ENCODE measurements around the gene TBC1D9.
"Not testable (repeated sequence)": the region's sequence is repeated elsewhere in the genome, so short reads cannot be mapped to it uniquely, and the experiment has no call there.

Gene TBC1D9

DNA sequence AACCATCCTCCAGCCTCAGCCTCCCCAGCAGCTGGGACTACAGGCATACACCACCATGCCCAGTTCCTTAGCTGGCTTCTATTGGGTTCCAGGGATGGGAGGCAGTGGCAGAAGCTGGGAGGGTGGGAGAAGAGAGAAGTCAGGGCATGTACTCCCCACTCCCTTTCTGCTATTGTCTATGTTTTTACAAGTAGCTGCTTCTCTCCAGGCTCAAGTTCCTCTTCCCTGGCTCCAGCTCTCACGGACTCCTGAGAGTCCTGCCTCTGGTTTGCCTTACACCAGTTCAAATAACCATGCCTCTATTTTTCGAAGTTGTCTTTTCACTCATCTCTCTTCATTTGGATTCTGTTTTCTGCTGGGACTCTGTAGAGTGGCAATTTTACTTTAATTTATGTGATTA lies 2.9 kb downstream of the TBC1D9 start:
- DNase-seq (ENCODE audit: low spot score): no peak

DNA sequence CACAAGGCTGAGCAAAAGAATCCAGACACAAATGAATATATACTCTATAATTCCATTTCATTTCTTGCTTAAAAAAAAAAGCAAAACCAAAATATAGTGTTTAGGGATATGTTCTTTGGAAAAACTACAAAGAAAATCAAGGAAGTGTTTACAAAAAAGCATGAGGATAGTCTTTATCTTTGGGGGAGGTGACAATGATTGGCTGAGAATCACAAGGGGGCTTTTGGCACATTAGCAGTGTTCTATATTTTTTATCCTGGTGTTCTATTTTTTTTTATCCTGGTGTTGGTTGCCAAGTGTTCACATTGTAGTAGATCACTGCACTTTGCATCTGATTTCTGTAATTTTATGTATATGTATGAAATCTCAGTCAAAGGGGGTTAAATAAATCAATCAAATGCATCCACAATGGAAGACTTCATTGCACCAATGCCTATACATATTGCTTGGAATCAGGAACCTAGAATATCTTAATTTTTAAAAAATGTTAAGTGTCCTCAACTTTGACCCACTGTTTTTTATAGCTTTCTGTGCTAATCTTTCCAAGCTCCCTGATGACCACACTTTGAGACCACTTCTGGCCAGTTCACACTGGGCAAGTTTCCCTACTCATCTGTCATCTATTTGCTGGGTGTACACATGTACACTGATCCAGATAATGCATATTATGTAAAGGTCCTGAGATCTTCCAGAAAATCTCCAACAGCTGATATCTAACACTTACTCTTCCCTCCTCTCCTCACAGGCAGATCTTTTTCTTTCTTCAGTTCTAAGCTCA lies 3.7 kb downstream of the TBC1D9 start:
- no peak for DNase-seq (ENCODE audit: low spot score)

DNA sequence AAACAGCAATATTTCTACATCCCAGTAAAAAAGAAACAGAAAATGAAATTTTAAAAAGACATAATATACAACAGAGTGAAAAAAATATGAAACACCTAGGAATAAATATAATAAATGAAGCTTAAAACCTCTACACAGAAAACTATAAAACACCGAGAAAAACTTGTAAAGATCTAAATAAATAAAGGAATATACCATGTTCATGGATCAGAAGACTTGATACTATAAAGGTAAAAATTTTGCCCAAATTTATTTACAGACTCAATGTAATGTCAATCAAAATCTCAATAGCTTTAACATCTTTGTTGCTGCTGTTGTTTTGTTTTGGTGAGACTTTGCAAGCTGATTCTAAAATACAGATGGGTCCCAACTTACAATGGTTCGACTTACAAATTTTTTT lies 5.7 kb downstream of the TBC1D9 start:
- no peak for DNase-seq (ENCODE audit: low spot score)

DNA sequence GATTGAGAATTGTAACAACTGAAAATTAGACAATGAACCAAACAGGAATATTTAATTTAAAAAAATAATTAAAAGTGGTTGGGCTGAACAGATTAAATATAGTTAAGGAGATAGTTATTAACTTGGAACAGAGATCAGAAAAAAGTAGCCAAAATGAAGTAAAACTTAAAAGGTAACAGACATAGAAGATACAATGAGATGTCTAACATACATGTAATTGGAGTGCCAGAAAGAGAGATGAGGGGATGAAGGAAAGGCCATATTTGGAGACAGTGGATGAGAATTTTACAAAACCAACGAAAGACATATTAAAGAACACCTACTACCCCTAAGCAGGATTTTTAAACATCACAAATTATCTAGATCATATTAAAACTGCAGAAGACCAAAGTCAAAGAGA lies 8.0 kb downstream of the TBC1D9 start:
- no peak for DNase-seq (ENCODE audit: low spot score)

DNA sequence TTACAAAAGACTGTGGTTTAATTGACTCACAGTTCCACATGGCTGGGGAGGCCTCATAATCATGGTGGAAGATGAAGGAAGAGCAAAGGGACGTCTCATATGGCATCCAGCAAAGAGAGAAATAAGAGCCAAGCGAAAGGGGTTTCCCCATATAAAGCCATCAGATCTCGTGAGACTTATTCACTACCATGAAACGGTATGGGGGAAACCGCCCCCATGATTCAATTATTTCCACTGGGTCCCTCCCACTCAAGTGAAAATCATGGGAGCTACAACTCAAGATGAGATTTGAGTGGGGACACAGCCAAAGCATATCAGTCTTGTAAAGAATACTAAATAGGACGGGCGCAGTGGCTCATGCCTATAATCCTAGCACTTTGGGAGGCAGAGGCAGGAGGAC lies 9.6 kb downstream of the TBC1D9 start:
- DNase-seq (ENCODE audit: low spot score): not testable (repeated sequence)

DNA sequence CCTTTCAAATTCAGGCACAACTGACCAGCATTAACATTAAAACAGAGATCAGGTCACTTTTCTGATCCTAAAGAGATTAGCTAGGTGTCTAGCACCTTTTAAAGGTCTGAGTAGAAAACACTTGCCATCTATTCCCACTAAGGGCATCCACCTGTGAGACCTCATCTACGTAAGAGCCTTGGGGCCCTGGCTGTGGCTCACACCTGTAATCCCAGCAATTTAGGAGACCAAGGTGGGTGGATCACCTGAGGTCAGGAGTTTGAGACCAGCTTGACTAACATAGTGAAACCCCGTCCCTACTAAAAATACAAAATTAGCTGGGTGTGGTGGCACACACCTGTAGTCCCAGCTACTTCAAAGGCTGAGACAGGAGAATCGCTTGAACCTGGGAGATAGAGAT lies 11.8 kb downstream of the TBC1D9 start:
- DNase-seq (ENCODE audit: low spot score): no peak

DNA sequence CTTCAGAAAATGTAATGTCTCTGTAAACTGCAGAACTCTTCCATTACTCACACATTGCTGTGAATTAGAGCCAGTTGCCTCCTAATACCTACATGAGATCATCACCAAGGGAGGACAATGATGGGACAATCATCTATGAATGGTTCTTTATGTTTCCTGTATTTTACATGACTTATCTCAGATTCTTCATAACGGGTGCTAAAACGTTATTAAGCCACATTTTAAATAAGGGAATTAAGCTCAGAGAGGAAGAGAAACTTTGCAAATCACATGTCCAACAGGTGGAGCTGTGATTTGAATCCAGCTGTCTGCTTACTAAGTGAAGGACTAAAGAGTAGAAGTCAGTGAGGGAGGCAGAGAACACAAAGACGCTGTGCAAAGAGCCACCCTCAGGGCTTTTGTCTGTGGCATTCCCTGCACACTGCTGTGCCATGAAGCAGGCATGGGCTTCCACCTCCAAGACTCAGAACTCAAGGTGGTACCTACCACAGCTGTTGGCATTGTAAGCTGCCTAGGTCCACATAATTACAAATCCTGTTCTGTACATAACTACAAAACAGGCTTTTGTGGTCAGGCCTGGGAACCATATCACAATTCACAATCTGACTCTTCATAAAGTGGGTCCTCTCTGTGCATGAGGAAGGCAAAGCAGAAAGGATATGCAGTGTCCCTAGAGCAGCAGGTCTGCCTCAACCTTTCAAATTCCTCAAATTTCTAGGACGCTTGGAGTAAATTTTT lies 12.8 kb downstream of the TBC1D9 start:
- DNase-seq (ENCODE audit: low spot score): no peak

DNA sequence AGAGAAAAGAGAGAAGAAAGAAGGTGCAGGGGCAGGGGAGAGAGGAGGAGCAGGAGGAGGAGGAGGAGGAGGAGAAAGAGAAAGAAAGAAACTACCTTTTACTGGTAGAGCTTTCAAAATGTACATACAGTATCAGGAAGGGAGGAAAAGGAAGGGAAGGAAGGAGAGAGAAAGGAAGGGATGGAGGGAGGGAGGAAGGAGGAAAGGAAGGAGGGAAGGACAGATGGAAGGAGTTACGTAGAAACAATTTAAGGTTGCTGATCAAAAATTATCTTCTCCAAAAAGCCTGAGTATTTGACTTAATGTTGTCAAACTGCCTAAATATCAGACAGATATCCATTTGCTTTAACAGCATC lies 13.4 kb downstream of the TBC1D9 start:
- DNase-seq (ENCODE audit: low spot score): no peak

DNA sequence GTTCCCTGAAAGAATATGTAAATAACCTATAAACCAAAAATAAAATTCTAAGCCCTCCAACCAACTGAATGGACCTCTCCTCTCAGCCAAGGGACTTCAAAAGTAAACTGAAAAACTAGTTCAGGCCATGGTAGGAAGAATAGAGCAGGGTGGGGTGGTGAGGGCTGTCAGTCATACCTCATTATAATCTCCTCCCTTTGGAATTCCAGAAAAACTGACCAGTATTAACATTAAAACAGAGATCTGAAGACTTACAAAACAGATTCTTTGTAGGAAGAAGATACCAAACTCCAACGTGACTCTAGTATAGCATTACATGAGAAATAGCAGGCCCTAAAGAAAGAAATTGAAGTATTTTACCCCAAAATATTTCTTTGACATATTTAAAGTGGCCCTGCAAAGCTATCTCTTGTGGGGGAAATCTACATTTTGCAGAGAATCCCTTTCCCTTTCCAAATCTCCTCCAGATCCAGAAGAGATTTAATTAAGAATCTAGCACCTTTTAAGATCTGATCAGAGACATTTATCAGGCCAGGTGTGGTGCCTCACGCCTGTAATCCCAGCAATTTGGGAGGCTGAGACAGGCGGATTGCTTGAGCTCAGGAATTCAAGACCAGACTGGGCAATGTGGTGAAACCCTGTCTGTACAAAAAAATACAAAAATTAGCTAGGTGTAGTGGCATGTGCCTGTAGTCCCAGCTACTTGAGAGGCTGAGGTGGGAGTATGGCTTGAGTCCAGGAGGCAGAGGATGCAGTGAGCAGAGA lies 15.1 kb downstream of the TBC1D9 start:
- DNase-seq (ENCODE audit: low spot score): no peak

DNA sequence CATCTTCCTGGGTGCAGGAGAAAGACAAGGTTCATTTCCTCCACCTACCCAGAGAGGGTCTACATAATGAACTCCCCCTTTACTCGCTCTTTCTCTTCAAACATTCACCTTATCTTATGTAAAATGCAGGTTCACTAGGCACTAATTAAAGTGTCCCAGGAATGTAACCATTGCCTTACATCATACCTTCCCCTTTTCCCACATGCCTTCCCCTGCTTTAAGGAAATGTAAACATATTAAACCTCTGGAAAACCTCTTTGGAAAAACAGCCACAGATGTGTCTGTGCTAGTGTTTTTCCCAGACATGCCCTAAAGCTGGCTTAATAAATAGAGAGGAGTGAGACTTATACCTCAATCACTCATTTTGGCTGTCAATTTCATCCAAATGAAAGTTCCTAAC lies 15.8 kb downstream of the TBC1D9 start:
- DNase-seq (ENCODE audit: low spot score): no peak

DNA sequence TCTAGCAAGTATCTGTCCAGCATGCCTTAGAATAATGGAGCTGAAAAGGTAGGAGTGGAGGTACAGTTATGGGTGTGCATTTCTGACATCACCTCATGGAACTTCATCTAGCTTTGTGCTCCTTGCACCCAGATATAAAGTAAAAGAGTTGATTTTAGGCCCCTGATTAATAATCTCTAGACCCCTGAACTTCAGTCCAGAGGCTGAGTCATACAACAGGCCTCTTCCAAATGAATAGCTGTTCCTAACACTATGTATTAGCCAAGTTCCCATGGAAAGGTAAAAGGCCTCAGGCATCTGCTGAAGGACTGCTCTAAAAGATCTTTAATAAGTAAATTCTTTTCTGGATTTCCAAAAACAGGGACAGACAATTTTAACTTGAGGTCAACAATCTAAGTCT lies 16.2 kb downstream of the TBC1D9 start:
- no peak for DNase-seq (ENCODE audit: low spot score)

DNA sequence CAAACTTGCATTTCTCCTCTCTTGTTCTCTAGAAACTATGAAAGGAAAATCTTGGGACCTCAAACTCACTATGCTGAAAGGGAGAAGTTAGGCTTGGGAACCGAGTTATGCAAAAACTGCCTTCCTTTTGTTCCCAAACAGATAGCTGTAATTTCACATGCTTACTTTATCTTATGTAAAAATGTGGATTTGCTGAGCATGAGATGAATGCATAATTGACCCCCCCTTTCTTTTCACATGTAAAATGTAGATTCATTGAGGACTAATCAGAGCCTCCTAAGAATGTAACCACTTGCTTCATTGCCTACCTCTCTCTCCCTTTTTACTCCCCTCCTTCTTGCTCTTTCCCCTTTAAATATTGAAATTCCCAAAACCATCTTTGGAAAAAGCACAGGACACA lies 18.0 kb downstream of the TBC1D9 start:
- no peak for DNase-seq (ENCODE audit: low spot score)

DNA sequence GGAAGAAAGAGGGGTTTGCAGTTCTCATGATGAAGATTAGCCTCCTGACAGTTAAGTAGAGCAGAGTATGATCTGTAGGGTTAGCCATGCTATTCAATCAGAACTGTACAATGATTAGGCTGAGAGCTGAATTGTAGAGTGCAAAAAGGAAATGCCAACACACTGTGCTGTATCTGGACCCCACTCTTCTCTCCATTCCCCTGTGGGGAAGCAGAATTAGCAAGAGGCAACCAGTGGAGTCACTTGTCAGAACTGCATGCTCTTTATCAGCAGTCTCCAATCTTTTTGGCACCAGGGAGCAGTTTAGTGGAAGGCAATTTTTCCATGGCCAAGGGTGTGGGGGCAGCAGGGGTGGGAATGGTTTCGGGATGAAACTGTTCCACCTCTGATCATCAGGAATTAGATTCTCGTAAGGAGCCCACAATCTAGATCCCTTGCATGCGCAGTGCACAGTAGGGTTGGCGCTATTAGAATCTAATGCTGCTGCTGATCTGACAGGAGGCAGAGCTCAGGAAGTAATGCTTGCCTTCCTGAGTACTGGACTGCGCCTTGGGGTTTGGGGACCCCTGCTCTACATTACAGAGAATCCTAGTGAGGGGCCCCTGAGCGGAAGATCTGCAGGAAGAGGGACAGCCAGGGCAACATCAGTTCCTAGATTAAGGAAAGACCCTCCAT lies 19.4 kb downstream of the TBC1D9 start:
- DNase-seq (ENCODE audit: low spot score): no peak

DNA sequence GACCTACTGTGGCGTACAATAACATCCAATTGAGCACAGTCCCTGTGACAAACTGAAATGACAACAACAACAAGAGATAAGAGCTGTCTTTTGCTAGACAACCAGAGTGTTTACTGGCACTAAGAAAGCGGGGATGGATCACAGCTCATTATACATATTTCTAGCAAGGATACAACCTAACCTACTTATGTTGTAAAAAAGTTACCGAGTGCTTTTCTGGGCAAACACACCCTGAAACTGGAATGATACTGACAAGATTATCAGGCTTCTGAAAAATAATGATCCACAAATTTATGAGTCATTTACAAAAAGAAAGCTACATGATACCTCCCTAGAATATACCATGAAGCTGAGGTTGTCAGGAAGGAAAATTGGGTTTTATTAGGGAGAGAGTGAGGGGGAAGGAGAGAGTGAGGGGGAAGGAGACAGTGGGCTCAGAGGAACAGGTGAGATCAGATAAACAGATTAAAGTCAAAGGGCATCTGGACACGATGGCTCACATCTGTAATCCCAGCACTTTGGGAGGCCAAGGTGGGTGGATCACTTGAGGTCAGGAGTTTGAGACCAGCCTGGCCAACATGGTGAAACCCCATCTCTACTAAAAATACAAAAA lies 20.3 kb downstream of the TBC1D9 start:
- DNase-seq (ENCODE audit: low spot score): no peak

DNA sequence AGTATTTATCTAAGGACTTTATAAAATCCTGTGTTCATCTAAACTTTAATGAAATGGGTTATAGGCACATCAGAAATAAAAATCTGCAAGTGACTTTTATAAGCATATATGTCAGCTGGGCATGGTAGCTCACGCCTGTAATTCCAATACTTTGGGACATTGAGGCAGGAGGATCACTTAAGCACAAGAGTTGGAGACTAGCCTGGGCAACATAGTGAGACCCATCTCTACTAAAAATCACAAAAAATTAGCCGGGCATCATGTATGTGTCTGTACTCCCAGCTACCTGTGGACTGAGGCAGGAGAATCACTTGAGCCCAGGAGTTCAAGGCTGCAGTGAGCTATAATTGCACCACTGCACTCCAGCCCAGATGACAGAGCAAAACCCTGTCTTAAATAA lies 20.9 kb downstream of the TBC1D9 start:
- DNase-seq (ENCODE audit: low spot score): no peak

DNA sequence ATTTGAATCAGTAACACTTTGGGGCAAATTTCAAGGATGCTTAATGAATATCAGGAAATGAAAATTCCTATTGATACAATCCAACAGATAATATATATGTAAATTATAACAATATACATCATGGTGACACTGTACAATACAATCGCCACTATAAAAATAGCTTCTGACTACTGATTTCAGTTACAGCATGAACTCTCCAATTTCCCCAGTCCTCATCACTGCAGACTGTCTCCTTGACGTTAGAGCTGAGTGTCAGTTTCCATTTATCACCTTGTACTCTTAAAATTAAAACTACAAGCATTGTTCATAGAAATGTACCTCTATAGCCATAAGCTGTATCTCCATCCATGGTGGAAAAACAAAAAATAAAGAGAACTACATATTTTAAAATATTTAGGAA lies 23.4 kb downstream of the TBC1D9 start:
- no peak for DNase-seq (ENCODE audit: low spot score)

DNA sequence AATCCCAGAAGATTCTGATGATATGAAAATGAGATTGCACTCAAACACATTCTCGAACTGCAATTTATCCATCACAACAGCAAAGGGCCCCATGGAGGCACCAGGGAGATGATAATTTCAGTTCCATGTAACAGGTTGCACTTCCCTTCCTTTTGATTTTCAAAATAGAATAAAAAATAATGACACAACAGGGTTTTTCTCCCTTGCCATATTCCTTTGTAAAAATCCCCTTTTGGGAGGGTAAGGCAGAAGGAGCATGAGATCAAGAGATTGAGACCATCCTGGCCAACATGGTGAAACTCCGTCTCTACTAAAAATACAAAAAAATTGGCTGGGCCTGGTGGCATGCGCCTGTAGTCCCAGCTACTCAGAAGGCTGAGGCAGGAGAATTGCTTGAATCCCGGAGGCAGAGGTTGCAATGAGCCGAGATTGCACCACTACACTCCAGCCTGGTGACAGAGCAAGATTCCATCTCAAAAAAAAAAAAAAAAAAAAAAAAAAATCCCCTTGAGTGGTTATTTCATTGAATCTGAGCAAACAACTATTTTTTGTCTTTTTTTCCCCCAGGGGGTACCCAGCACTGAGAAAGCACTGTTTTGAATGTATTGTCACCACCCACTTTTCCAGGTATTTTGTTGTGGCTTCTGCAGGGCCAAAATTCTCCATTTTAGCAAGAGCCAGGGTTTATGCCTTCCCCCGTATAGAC lies 26.7 kb downstream of the TBC1D9 start:
- DNase-seq (ENCODE audit: low spot score): no peak

DNA sequence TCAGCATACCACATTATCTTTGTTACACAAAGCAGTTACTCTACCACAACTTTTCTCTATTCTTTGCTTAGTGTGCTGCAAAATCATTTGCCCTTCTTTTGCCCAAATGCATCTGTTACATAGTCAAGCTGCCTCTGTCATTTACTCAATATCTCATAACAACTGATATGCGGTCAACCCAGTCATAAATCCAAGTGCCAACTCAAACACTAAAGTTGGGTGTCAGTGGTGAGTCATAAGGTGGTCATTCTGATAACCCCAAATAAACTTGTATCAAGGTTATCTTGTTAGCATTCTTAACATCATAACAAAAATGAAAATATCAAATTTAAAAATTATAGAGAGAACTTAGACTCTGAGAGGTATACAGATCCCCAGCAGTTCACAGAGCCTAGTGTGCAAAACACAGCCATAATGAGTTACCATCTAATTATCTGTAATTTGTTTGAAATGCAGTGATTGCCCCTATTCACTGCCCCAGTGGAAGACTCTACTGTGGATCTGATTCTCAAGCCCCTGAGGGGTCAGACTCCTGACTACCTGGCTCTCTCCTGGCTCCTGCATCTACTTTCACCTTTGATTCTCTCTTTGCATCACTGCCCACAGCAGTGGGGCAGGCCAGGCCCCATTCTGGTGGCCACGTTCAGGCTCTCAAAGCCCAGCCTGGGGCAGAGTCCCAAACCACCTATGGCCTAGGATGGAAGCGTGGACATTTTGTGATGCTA lies 29.2 kb downstream of the TBC1D9 start:
- no peak for DNase-seq (ENCODE audit: low spot score)

DNA sequence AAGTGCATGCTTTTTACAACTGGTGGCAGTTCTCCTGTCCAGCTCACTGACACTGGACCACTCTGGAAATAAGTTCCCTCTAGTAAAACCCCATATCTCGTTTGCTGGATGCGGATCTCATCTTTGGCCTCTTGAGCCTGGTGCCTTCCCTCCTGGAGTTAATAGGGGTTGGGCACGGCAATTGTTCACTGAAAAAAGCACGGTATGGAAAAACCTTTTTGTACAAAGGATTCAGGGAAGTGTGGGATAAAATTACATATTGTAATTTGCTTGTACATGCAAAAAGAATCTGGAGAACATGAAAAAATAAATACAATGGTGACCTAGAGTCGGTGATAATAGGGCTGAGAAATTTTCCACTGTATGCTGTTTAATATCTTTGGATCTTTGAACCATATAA lies 30.6 kb downstream of the TBC1D9 start:
- no peak for DNase-seq (ENCODE audit: low spot score)

DNA sequence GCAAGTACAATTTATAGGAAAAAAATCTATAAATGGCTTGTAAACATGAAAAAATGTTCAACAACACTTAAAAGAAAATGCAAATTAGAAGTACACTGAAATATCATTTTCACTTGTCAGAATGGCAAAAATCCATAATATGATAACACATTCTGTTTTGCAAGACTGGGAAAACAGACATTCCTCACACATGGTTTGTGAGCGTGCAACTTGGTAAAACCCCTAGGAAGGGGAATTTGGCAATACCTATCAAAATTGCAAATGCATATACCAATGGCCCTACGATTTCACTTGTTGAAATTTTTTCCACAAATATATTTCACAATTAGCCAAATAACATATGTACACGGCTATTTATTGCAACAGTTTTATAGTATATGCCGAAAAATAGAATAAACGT lies 31.4 kb downstream of the TBC1D9 start:
- DNase-seq (ENCODE audit: low spot score): no peak

Data from CD4-positive, alpha-beta T cell treated with Interleukin-6 at 100 ng/mL for 8 hours (primary cell).